Heart left ventricle (tissue), 16 donors: ENCODE results near the gene ADAMTS7. TPM values are rescaled to one million over a fixed set of nuclear protein-coding genes. Genes with fewer than 3 reads are reported as not detected.
A peak's percentile ranks its signal among the peaks of the same experiment; 100 is the strongest.
"Not testable (repeated sequence)": the region's sequence is repeated elsewhere in the genome, so short reads cannot be mapped to it uniquely, and the experiment has no call there.

ENCODE experiments used
- ATAC-seq, 4 donors: fragments of 200-7000 bp; cut with Tn5 transposase; one replicate each; pipeline ENCODE4 v1.9.1; 2020 to 2022; ENCODE audit warnings: moderate library complexity in 4 of 4, mild to moderate bottlenecking in 3 of 4, moderate number of reproducible peaks in 1 of 4
- DNase-seq, 5 donors: peaks; one replicate each; pipeline ENCODE4 v3.0.0-alpha.2; 2020
- H3K27ac ChIP-seq, 12 donors: fragments of 200-600 bp; sonication (generic) in 4 of 12; one replicate each; pipeline versions ENCODE4 v1.5.0 to v1.8.0; 2016 to 2022; ENCODE audit warnings: mild to moderate bottlenecking in 2 of 12
- H3K27me3 ChIP-seq, 9 donors: fragments of 200-600 bp; sonication (generic) in 2 of 9; one replicate each; pipeline versions ENCODE4 v1.5.1 to v1.8.0; 2016 to 2022; ENCODE audit warnings: mild to moderate bottlenecking in 3 of 9
- H3K36me3 ChIP-seq, 9 donors: fragments of 200-600 bp; sonication (generic) in 2 of 9; one replicate each; pipeline versions ENCODE4 v1.5.0 to v1.8.0; 2018 to 2022; ENCODE audit warnings: mild to moderate bottlenecking in 2 of 9
- H3K4me1 ChIP-seq, 12 donors: fragments of 200-600 bp; sonication (generic) in 4 of 12; one replicate each; pipeline versions ENCODE4 v1.5.0 to v1.8.0; 2016 to 2022; ENCODE audit warnings: mild to moderate bottlenecking in 3 of 12
- H3K4me3 ChIP-seq, 12 donors: fragments of 200-600 bp; sonication (generic) in 4 of 12; one replicate each; pipeline versions ENCODE4 v1.5.0 to v1.8.0; 2017 to 2022; ENCODE audit warnings: mild to moderate bottlenecking in 9 of 12, moderate library complexity in 4 of 12
- H3K9me3 ChIP-seq, 12 donors: fragments of 200-600 bp; sonication (generic) in 4 of 12; one replicate each; pipeline versions ENCODE4 v1.5.0 to v1.8.0; 2016 to 2022; ENCODE audit warnings: mild to moderate bottlenecking in 1 of 12
- CTCF ChIP-seq, 12 donors: fragments of 200-600 bp; sonication (generic) in 4 of 12; IDR thresholded peaks; one replicate each; pipeline versions ENCODE4 v1.5.0 to v1.8.0; 2018 to 2022; ENCODE audit warnings: antibody characterized with exemption in 12 of 12, mild to moderate bottlenecking in 5 of 12
- POLR2A ChIP-seq, 2 donors: fragments of 450-650 bp; IDR thresholded peaks; one replicate each; pipeline ENCODE4 v1.6.1; 2017; ENCODE audit warnings: antibody characterized with exemption in 2 of 2, mild to moderate bottlenecking in 2 of 2, moderate library complexity in 2 of 2
- WGBS, 4 donors: extraction: QIAGEN DNeasy Blood & Tissue Kit in 2 of 4; methylation state at CpG; one replicate each; pipeline versions ENCODE4 v1.1.5 to v1.1.7; 2013 to 2018; 5-methylcytosine and 5-hydroxymethylcytosine counted together
- intact Hi-C, 10 donors: fragments of 100-400 bp; cut with DNase I; formaldehyde crosslinking; loops; one replicate each; pipeline versions ENCODE4 v1.11.1 to v1.14.2; 2022
- polyA plus RNA-seq, 2 donors: library from polyadenylated mRNA; stranded (reverse); fragments of 200-250 nt; gene quantifications; one replicate each; pipeline ENCODE4 v1.2.3, GENCODE V29; 2013
- total RNA-seq, 9 donors: library from RNA; depleted of rRNA in 2 of 9; stranded (reverse); fragments of >200 nt in 2 of 9; fragmentation: NEBNext Ultra II Directional in 3 of 9; extraction: Animal tissue kit (Norgen Biotek cat#: 25700) in 3 of 9; gene quantifications; one replicate each; pipeline versions ENCODE4 v1.1.0 to v1.2.4, GENCODE V29; 2016 to 2023
- donor health status: ischemic (EF 13 %, LVEDD 7.1; RV severe dilation, severe dysfunction).
- donor health status: healthy with polysubstance abuse.
- donor health status: DM: no; HTN: yes; CAD: no.
- donor health status: DM: no; HTN: no; CAD: no.
- donor health status: ischemic (EF 25% LVEDD 6.9; RV normal size, moderate dysfunction).
- donor health status: ischemic (EF 25% LVEDD 5.7; RV mildly dilated, moderate dysfunction).
- donor health status: healthy.
- donor health status: DM: yes; HTN: yes; CAD: no.
- donor health status: ischemic (EF 35%, LVEDD 5.7; RV mildly dilated, moderate dysfunction).
- donor health status: nonischemic (EF 11% LVEDD 7.7; RV severe dilation, severe dysfunction).
- donor health status: DM: yes; HTN: yes; CAD: no.
- donor health status: PGD.
- donor health status: ischemic (EF 29% LVEDD 5.4; RV normal size, mild dysfunction).
- donor health status: nonischemic (EF 23%, LVEDD 6.1; RV moderate dilation, normal function).

Gene ADAMTS7
- total and polyA plus RNA-seq, 11 donors, result 5.0 to 29.9 (median 13.9) TPM

GRCh38 chr15:78769473-78770225, 41.6 kb downstream of the ADAMTS7 start:
- ATAC-seq, H3K27ac ChIP-seq, H3K4me1 ChIP-seq, H3K27me3 ChIP-seq, H3K36me3 ChIP-seq, H3K9me3 ChIP-seq, H3K4me3 ChIP-seq: not testable (repeated sequence)
- peak in 2 of 5 donors; percentile 1 to 2 for DNase-seq
- intact Hi-C loops, result loop anchor here in 5 of 10 donors (5.0 to 10.0 kb wide), 5 partner anchors 33 to 795 kb away; partner anchors contain the start of genes ADAMTS7 (in 1 of the 5) and MORF4L1 (in 1 of the 5)
- WGBS, 4 donors, result 80 to 95% (median 84%) methylated on average over 7 to 12 of the region's 12 CpGs

- ATAC-seq, result no peak
- 91 to 93% (median 92%) methylated on average over 17 to 18 of the region's 18 CpGs for WGBS, 4 donors
- no peaks in the 10 kb centered on the region for H3K9me3 ChIP-seq
- peak in 2 of 5 donors; percentile 20 to 23 for DNase-seq
- no peak overlapping the region for H3K4me3 ChIP-seq
- no peak for TF ChIP-seq POLR2A (IDR thresholded peaks at IDR 0.05)
- no peaks in the 10 kb centered on the region for H3K4me1 ChIP-seq
- no peak overlapping the region for H3K27ac ChIP-seq
- peaks cover 0 to 6% (median 0%) of the 10 kb centered on the region in 9 donors for H3K36me3 ChIP-seq
- intact Hi-C loops, result loop anchor here in 3 of 10 donors (5.0 to 10.0 kb wide), 3 partner anchors 34 to 106 kb away; partner anchors contain the start of genes ADAMTS7 (in 1 of the 3) and MORF4L1 (in 1 of the 3)
- H3K27me3 ChIP-seq, result no peaks in the 10 kb centered on the region
Measured at GRCh38 chr15:78768531-78769408, 42.5 kb downstream of the ADAMTS7 start.

GRCh38 chr15:78768096-78768495, 43.2 kb downstream of the ADAMTS7 start:
- WGBS, 4 donors, result 80 to 89% (median 86%) methylated on average over 8 to 13 of the region's 13 CpGs
- no peaks in the 10 kb centered on the region for H3K9me3 ChIP-seq
- TF ChIP-seq POLR2A (IDR thresholded peaks at IDR 0.05) (no peak), CTCF (IDR thresholded peaks at IDR 0.05) (no peak)
- no peaks in the 10 kb centered on the region for H3K27me3 ChIP-seq
- DNase-seq (peak in 3 of 5 donors; percentile 11 to 48 (median 24)), ATAC-seq (no peak)
- intact Hi-C loops, result loop anchor here in 3 of 10 donors (5.0 to 10.0 kb wide), 3 partner anchors 34 to 107 kb away; partner anchors contain the start of genes ADAMTS7 (in 1 of the 3) and MORF4L1 (in 1 of the 3)
- H3K27ac ChIP-seq, result no peak overlapping the region
- peaks cover 0 to 5% (median 0%) of the 10 kb centered on the region in 12 donors for H3K4me1 ChIP-seq
- no peak overlapping the region for H3K4me3 ChIP-seq
- peaks cover 0 to 6% (median 0%) of the 10 kb centered on the region in 9 donors for H3K36me3 ChIP-seq

- no peak for TF ChIP-seq CTCF (IDR thresholded peaks at IDR 0.05)
- TF ChIP-seq POLR2A (IDR thresholded peaks at IDR 0.05), result no peak
- intact Hi-C loops, result loop anchor here in 3 of 10 donors (5.0 to 10.0 kb wide), 3 partner anchors 35 to 107 kb away; partner anchors contain the start of genes ADAMTS7 (in 1 of the 3) and MORF4L1 (in 1 of the 3)
- H3K4me1 ChIP-seq, result peaks cover 0 to 12% (median 0%) of the 10 kb centered on the region in 12 donors
- no peak overlapping the region for H3K4me3 ChIP-seq
- H3K27me3 ChIP-seq, result no peaks in the 10 kb centered on the region
- H3K9me3 ChIP-seq, result no peaks in the 10 kb centered on the region
- WGBS, 4 donors, result 93 to 98% (median 97%) methylated on average over 12 to 16 of the region's 16 CpGs
- no peak overlapping the region for H3K27ac ChIP-seq
- H3K36me3 ChIP-seq, result peaks cover 0 to 6% (median 0%) of the 10 kb centered on the region in 9 donors
- peak in 4 of 5 donors; percentile 6 to 38 (median 14) for DNase-seq
- no peak for ATAC-seq
Measured at GRCh38 chr15:78767331-78767951, 43.8 kb downstream of the ADAMTS7 start.

GRCh38 chr15:78766641-78767071, 44.6 kb downstream of the ADAMTS7 start:
- H3K27ac ChIP-seq, H3K9me3 ChIP-seq, H3K27me3 ChIP-seq, H3K4me3 ChIP-seq, H3K36me3 ChIP-seq: not testable (repeated sequence)
- intact Hi-C loops, result loop anchor here in 3 of 10 donors (5.0 to 10.0 kb wide), 3 partner anchors 36 to 108 kb away; partner anchors contain the start of genes ADAMTS7 (in 1 of the 3) and MORF4L1 (in 1 of the 3)
- DNase-seq (peak in 2 of 5 donors; percentile 23 to 44), ATAC-seq (peak in 1 of 4 donors; percentile 27)
- 87 to 93% (median 90%) methylated on average over 11 to 21 of the region's 21 CpGs for WGBS, 4 donors
- peaks cover 0 to 20% (median 7%) of the 10 kb centered on the region in 12 donors for H3K4me1 ChIP-seq
